D721Med (cell line): ENCODE results near the gene MIOX.

Experiments used
- DNase-seq: peaks from one replicate; pipeline ENCODE4 v3.0.0; 2011; ENCODE audit warnings: low spot score; ENCODE audit not compliant: insufficient read length
- FAIRE-seq: peaks from 2 replicates; lab custom pipeline; 2011; peaks lifted over from hg19 to GRCh38; lab: Jason Lieb, UNC
- CTCF ChIP-seq: IDR thresholded peaks from 2 replicates; pipeline ENCODE4 v1.5.1; 2012; ENCODE audit warnings: mild to moderate bottlenecking, control low read depth; ENCODE audit not compliant: insufficient read depth; ENCODE audit errors: missing control alignments

Gene MIOX

GRCh38 chr22:50486561-50487289 lies at the start of gene MIOX:
MIOX (plus strand) TSS chr22:50486859; CDS start chr22:50486898, 39 bp downstream.
- DNase-seq (no peak), FAIRE-seq (no peak)
- no peak for TF ChIP-seq CTCF

GRCh38 chr22:50437511-50438304 lies 49.0 kb upstream of the MIOX start:
- FAIRE-seq = no peak
- DNase-seq = no peak
- TF ChIP-seq CTCF = no peak

GRCh38 chr22:50438305-50439275 lies 48.1 kb upstream of the MIOX start:
- TF ChIP-seq CTCF = no peak
- no peak for DNase-seq
- FAIRE-seq = no peak

GRCh38 chr22:50439314-50439870 lies 47.3 kb upstream of the MIOX start:
- no peak for TF ChIP-seq CTCF
- FAIRE-seq (no peak), DNase-seq (no peak)

GRCh38 chr22:50439871-50440331 lies 46.8 kb upstream of the MIOX start:
- FAIRE-seq (no peak), DNase-seq (no peak)
- TF ChIP-seq CTCF = no peak

- no peak for TF ChIP-seq CTCF
- DNase-seq (no peak), FAIRE-seq (no peak)
These were observed 46.0 kb upstream of the MIOX start for GRCh38 chr22:50440544-50441249.
